ENCODE results near the gene SIAH2. TPM values are rescaled to one million over a fixed set of nuclear protein-coding genes. Genes with fewer than 3 reads are reported as not detected.

The SIAH2 gene
- total RNA-seq, 1 donor, result 22.5 TPM

DNA sequence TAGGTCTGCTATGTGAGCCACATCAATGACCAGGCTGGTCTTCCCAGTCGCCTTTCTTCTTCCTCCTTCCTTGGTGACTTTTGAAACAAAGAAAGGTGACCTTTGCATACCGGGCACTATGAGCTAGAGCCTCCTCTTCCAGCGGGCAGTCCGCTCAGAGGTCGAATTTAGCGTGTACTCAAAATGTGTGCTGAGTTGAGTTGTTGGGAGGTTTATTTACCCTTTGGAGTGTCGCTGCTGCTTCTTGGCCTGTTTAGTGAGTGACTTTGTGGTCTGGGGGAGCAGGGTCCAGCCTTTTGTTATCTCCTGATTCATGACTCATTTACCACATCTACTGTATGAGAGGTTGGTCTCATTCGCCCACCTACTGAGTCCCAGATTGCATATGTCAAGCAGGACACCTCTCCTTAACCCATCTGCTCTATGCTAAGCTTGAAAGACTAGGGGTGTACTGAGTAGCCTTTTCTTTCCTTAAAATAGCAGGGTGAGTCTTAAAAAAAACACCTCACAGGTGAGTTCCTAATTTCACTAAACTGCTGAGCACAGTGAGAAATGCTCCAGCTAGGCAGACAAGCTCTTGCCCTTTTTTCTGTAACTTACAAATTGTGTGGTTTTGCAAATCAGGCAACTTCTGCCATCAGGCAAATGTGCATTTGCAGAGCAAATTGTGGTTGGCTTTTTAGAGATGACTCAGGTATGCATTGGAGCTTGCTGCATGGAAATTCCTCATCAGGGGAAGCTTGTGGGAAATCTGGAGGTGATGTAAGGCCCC is 3.2 kb upstream of the SIAH2 start:
- no peak overlapping the region for H3K4me3 ChIP-seq (ENCODE audit: low read depth, low read length)
- DNase-seq (ENCODE audit: low read depth), result peak; percentile 38
- no peak for TF ChIP-seq CTCF (IDR thresholded peaks at IDR 0.05; ENCODE audit: insufficient read depth, low read length)

DNA sequence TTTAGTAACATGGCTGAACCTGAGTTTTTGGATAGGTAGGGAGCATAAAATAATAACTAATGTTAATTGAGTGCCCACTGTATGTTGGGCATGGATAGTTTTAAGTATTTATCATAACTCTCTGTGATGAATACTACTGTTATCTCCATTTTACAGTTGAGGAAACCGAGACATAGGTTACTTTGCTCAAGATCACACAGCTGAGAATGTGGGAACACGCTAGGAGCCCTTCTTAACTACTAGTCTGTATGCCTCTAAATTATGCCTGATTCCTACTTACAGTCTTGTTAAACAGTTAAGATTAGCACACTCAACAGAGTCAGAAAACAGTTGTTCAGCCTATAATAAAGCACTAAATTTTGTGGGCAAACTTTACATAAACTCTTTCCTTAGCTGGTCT is 2.0 kb upstream of the SIAH2 start:
- TF ChIP-seq CTCF (IDR thresholded peaks at IDR 0.05; ENCODE audit: insufficient read depth, low read length), result no peak
- DNase-seq (ENCODE audit: low read depth), result no peak
- no peak overlapping the region for H3K4me3 ChIP-seq (ENCODE audit: low read depth, low read length)

DNA sequence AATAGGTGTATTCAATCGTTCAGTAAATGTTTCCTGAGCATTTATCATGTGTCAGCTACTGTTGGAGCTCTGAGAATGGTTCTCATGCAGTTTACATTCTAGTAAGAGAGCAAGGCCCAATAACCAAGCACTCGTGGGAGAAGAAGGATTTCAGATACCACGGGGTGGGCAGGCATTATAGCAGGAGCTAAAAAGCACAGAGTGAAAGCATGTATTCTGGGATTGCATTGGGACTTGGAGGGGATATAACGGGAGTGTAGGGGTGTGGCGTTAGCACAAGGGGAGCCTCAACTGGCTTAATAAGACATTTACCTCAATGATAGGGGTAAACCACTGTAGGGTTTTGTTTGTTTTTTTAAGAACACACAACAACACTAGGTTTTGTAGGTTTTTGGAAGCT is 1.6 kb upstream of the SIAH2 start:
- H3K4me3 ChIP-seq (ENCODE audit: low read depth, low read length), result no peak overlapping the region
- no peak for TF ChIP-seq CTCF (IDR thresholded peaks at IDR 0.05; ENCODE audit: insufficient read depth, low read length)
- no peak for DNase-seq (ENCODE audit: low read depth)

GRCh38 chr3:150763841-150764483 is 993 bp upstream of the SIAH2 start:
- H3K4me3 ChIP-seq (ENCODE audit: low read depth, low read length), result peak overlapping the region; percentile 97
- DNase-seq (ENCODE audit: low read depth), result peak; percentile 60
- peak; percentile 65 for TF ChIP-seq CTCF (IDR thresholded peaks at IDR 0.05; ENCODE audit: insufficient read depth, low read length)

GRCh38 chr3:150762662-150763121 is 277 bp downstream of the SIAH2 start:
- no peak for DNase-seq (ENCODE audit: low read depth)
- peak overlapping the region; percentile 97 for H3K4me3 ChIP-seq (ENCODE audit: low read depth, low read length)
- no peak for TF ChIP-seq CTCF (IDR thresholded peaks at IDR 0.05; ENCODE audit: insufficient read depth, low read length)

GRCh38 chr3:150761831-150762661 is 923 bp downstream of the SIAH2 start:
- DNase-seq (ENCODE audit: low read depth), result peak; percentile 64
- peak overlapping the region; percentile 97 for H3K4me3 ChIP-seq (ENCODE audit: low read depth, low read length)
- no peak for TF ChIP-seq CTCF (IDR thresholded peaks at IDR 0.05; ENCODE audit: insufficient read depth, low read length)

All from fibroblast of the aortic adventitia (primary cell).